GOT3 (cell line): ENCODE results near the gene VASH1.

Experiments used
- DNase-seq: peaks from one replicate; lab custom pipeline; 2025; ENCODE audit warnings: mixed read lengths; lab: John Stamatoyannopoulos, UW

The VASH1 gene

GRCh38 chr14:76832503-76832988 lies 71.3 kb downstream of the VASH1 start:
- DNase-seq = no peak
